ENCODE measurements around the gene DCST2.

The DCST2 gene

GRCh38 chr1:155048449-155049334 lies 15.1 kb upstream of the DCST2 start:
- DNase-seq: no peak

- peak; percentile 79 for DNase-seq
These were observed 11.5 kb upstream of the DCST2 start for GRCh38 chr1:155044812-155045657.

DNA sequence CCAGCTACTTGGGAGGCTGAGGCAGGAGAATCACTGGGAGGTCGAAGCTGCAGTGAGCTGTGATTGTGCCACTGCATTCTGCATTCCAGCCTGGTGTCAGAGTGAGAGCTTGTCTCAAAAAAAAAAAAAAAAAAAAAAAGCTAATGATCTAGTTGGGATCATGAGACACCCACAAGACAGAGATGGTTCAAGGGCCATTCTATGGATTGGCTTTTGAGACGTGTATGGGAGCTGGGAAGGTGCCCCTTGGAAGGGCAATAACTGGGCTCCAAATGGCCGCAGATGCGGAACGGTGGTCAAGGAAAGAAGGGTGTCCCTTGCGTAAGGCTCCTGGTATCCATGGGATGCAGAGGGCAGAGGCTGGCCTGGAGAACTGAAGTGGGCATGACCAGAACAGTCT lies 10.8 kb upstream of the DCST2 start:
- no peak for DNase-seq

GRCh38 chr1:155043793-155044192 lies 10.2 kb upstream of the DCST2 start:
- DNase-seq: no peak

DNA sequence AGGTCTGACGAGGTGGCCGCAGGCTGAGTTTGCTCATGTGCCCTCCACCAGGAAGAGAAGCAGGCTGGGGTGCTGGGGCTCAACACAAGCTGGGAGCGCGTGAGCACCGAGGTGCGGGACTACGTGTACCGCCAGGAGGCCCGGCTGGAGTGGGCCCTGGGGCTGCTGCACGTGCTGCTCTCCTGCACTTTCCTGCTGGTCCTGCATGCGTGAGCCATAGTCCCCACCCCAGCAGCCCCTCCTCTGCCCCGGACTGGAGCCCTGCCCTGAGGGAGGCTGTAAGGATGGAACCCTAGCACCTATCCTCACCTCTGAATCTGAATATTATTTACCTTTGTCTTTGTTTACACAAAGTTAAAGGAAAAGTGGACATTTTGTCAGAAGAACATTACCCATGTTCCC lies 9.7 kb upstream of the DCST2 start:
- DNase-seq: no peak

GRCh38 chr1:155042789-155043188 lies 9.2 kb upstream of the DCST2 start:
- no peak for DNase-seq

DNA sequence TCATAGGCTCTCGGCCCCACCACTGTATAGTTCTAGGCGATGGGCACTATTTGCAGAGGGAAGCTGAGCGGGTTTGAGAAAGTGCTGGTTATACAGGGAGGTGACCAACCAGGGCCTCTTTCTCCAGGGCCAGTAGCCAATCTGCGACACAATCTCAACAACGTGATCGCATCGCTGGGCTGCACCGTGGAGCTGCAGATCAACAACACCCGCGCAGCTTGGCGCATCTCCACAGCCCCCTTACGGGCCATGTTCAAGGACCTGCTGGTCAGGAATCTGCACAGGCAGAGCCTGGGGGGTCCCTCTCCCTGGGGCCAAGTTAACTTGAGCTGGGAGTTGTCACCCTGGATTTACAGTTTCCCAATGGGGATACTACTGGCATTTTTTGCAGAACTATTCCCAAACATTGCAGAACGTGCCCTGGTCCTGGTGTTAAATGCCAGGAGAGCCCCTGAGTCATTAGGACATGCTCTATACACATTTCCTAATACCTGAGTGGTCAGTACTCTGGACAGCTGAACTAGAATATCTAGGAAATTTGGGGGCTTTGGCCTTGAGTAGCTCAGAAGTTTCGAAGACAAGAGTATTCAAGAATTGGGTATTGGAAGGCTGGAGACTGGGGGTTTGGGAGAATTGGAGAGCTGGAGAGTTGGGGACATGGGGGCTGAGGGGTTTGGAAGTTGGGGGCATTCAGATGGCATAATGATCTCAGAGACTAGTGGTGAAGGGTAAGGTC lies 6.9 kb upstream of the DCST2 start:
- no peak for DNase-seq

DNA sequence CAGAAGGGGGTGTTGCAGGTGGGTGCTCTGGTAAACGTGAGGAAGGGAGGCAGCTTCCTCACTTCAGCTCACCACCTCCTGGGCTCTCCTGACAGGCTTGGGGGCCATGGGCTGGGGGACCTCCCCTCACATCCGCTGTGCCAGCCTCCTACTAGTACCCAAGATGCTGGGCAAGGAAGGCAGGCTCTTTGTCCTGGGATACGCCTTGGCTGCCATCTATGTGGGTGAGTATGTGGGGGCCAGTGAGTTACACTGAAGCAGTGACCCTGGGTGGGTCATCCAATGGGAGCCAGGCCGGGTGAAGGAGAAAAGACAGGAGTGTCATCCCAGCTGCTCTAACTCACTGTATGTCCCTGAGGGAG lies 5.7 kb upstream of the DCST2 start:
- DNase-seq: no peak

DNA sequence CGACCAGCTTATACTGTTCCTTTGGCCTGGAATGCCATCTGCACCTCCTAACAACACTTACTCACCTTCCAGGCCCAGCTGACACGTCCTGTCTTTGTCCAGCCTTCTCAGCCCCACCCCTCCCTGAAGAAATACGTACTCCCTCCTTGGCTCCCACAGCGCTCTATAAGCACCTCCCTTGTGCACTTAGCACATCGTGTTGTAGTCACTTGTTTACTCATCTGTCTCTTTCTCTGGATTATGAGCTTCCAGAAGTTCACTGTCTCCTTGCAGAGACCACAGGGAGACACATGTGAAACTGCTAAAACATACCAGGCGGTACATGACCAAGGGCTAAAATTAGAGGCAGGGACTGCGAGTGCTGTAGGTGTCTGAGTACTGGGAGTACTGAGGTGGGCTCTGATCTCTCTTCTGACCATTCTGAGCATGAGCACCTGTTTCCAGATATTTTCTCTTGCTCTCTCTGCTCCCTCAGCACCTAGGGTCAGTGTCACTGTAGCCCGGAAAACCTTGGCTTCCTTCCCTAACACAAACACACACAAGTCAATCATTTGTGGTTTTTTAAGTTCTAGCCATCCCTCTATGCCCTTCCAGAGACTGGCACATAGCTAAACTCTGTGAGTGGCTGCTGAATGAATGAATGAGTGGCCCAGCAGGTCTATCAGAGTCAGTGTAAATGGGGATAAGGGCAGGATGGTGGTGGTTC lies 5.2 kb upstream of the DCST2 start:
- no peak for DNase-seq

- no peak for DNase-seq
These were observed 4.4 kb upstream of the DCST2 start for GRCh38 chr1:155037851-155038441.

DNA sequence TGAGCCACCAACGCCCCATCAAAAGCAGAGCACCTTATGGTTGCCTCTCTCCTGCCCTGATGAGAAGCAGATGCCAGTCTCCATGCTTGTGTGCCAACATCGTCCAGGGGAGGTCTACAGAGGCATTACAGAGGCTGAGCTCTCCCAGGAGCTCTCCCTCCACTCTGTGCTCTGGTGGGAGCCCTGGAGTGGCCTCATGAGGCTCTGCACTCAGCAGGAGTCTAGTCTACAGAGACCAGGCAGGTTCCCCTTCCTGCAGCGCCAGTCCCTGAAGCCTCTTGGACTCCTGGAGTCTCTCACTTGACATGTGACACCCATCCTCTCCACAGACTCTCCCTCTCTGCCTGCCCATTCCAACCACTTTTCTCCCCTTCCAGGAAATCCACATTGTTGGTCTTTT lies 3.5 kb upstream of the DCST2 start:
- peak; percentile 25 for DNase-seq

DNA sequence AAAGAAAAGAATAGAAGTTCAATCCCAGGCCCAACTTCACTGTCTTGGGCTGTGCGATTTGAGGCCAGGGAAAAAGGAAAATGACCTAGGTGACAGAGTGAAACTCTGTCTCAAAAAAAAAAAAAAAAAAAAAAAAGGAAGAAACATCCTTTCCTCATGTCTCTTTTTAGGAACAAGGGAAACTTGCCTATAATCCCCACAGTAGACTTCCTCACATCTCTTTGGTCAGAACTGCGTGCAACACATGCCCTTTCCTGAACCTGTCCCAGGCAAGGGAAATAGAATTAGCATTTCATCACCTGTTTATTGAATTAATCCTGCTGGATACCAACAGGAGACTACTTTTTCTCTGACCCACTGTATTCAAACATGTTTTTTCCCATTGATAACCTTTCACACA lies 2.4 kb upstream of the DCST2 start:
- no peak for DNase-seq

DNA sequence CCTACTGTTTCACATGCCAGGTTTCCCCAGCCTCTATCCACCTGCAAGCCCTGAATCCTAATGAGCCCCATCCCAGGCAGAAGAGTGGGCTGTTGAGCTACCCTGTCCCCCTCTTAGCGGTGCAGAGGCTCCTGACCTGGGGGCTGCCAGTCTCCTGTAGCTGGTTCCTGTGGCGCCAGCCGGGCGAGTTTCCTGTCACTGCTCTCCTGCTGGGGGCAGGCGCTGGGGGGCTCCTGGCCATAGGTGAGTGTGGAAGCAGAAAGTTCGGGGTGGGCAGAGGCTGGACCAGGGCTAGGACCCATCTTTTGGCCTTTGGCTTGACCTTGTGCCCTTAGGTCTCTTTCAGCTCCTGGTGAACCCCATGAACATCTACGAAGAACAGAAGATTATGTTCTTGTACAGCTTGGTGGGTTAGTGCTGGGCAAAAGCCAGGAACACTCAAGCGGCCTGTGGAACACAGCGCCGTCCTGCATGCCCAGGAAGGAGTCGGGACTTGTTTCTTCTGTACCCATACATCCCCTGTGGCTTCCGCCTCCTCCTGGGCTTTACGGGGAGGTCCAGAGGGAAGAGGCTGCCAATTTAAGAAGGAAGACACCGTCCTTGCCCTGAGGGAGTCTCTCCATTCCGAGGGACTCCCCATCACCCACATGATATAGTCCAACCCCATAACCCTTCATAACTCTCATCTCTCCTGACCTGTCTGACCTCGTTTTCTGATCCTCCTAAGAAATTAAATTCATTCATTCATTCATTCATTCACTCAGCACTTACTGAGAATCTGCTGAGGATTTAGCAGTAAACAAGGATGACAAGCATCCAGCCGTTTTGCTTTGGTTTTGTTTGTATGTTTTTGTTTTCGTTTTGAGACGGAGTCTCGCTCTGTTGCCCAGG lies 982 bp upstream of the DCST2 start:
- DNase-seq: no peak

DNA sequence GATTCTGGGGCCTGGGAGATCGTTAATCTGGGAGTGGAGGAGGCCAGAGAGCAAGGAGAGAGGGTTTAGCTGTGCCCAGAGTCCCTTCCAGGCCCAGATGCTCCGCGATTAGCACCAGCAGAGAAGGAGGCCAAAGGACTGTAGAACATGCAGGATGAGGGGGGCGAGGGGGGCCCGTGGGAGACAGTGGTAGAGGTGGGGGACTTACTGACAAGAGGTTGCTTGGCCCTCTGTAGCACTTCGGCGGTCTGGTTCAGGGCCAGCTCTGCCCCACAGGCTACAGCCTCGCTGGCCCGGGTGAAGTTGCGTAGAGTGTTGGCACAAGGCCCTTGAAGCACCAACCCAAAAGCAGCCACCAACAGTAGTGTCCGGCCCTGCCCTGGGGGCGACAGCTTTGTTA lies 695 bp downstream of the DCST2 start:
- no peak for DNase-seq

DNA sequence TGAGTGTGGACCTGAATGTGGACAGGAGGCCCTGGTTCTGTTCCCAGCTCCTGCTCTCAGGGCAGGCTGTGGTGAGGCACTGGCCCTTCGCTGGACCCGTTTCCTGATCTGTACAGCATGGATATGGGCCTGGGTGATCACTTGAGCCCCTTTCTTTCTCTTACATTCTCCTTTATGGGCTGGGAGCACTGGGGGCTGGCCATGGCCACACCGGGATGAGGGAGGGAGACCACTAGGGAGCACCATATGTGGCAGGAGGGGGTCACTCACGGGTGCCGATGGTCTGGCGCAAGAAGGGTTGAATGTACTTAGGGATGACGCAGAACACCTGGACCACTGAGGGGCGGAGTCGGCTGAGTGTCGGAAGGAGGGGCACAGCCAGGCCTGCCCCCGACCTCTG lies 2.7 kb downstream of the DCST2 start:
- DNase-seq: no peak

DNA sequence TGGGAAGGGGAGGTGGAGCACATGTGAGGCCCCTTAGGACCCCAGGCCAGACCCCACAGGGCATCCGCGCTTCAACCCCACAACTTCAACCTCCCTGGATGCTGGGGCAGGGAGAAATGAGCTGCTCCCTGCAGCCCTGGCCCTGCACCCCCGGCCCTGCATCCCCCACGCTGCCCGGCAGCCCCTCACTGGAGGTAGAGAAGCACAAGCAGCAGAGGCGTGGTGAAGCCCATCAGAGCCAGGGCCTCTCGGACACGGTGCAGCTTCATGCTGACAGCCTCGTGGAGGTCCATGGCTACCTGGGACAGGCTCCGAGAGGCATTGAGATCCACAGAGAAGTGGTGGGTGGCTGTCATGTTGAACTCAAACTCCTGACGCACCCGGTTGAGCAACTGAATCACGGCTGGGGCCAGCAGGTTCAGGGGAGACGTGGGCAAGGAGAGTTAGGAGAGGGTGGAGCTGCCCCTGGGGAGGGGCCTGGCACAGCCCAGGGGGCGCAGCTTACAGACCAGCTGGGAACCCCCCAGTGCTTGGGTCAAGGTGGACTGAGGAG lies 3.3 kb downstream of the DCST2 start:
- DNase-seq: no peak

DNA sequence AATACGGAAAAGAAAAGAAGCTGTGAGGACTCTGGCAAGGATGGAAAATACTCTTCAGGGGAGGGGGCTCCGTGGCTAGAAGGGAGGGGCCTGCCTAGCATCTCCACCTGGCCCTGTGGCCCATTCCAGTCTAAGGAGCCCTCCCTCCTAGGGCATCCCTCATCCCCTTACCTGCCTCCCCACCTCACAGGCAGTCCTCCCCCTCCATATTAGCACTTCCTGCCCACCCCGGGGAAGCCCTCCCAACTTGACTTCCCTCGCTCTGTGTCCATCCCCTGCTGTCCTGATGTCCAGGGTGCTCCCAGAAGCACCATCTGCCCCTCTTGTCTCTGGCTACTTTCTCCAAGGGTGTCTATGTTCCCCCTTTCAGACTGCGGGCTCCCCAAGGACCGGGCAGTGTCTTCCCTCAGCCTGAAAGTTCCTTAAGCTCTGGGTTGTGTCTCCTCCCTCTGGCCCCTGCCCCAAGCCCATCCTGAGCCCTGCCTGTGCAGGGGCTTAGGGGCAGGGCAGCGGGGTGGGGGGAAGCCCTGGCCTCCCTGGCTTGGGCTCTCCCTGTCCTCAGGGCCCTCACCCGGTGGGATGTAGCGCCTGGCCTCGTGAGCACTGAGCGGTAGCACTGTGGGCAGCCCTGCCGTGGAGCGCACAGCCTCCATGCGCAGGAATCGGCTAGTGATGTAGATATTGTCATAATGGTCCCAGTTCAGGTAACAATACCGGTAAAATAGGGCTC lies 3.9 kb downstream of the DCST2 start:
- no peak for DNase-seq

DNA sequence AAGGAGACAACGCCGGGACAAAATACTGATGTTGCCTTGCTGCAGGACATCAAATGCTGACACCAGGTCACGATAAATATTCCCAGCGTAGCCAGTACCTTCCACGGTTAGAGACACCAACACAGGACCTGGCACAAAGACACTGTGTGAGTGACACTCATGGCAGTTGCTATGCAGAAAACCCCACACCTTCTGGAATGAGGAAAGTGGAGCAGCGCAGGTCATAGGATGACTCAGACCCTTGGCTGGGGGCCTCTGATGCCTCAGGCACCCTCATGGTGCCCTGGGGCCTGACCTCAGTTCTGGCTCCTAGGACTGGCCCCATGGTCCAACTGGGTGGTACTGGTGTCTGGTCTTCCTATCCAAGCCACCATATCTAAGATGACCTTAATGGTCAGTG lies 7.0 kb downstream of the DCST2 start:
- DNase-seq: no peak

GRCh38 chr1:155026154-155026553 lies 7.4 kb downstream of the DCST2 start:
- DNase-seq: no peak

GRCh38 chr1:155024315-155024714 lies 9.3 kb downstream of the DCST2 start:
- no peak for DNase-seq

Measured in NCI-H2029 (cell line).